ENCODE results near the gene LAMTOR4. TPM values are rescaled to one million over a fixed set of nuclear protein-coding genes. Genes with fewer than 3 reads are reported as not detected.

The LAMTOR4 gene
- total RNA-seq (2013; cell fraction: nucleolus; rRNA removed) = 27.5 and 33.2 TPM in 2 replicates
- total RNA-seq (2014; rRNA removed) (184 and 186 TPM in 2 replicates), total RNA-seq (2014; rRNA removed; fragmentation: Illumina TruSeq; extraction: Trizol) (106 and 111 TPM in 2 replicates), total RNA-seq (2021) (165 and 171 TPM in 2 replicates), polyA plus RNA-seq (2011; rRNA removed) (104 and 204 TPM in 2 replicates), polyA plus RNA-seq (2014; fragmentation: Illumina TruSeq; extraction: Trizol) (24.1 and 73.4 TPM in 2 replicates), polyA plus RNA-seq (2014; fragmentation: Nextera tagmentation; extraction: Ambion mirVana) (100 to 1,000 TPM; 188 to 262 TPM), polyA plus RNA-seq (2014; rRNA removed) (211 and 230 TPM in 2 replicates), polyA plus RNA-seq (2016; fragmentation: Nextera tagmentation; extraction: Ambion mirVana) (100 to 1,000 TPM; 279 to 297 TPM), polyA minus RNA-seq (2011; rRNA and poly(A)+ RNA removed) (43.2 and 77.1 TPM in 2 replicates), Bru-seq, nascent RNA (percentile 83 among the genes with signal in this experiment), BruChase-seq, experiment 1, labeled RNA remaining after a 6-hour chase (percentile 85 among the genes with signal in this experiment), BruChase-seq, experiment 2, labeled RNA remaining after a 2-hour chase (percentile 81 among the genes with signal in this experiment)
- polyA plus RNA-seq (2011; ENCODE audit: low read depth) = 187 TPM
- 525 and 552 TPM in 2 replicates for polyA plus RNA-seq (2011; cell fraction: cytosol; rRNA removed)
- 272 and 278 TPM in 2 replicates for polyA plus RNA-seq (2011; cell fraction: nucleus; rRNA removed)
- polyA plus RNA-seq (2012) = 162 and 169 TPM in 2 replicates
- 26.6 and 26.8 TPM in 2 replicates for polyA minus RNA-seq (2011; cell fraction: cytosol; rRNA and poly(A)+ RNA removed)
- polyA minus RNA-seq (2011; cell fraction: nucleus; rRNA and poly(A)+ RNA removed) = 18.1 and 32.1 TPM in 2 replicates
- long read RNA-seq, experiment 1, transcript LAMTOR4-201 (4 exons, 605 nt) = major isoform, 45 of 84 reads
- long read RNA-seq, experiment 1, transcript LAMTOR4-204 (3 exons, 371 nt) = minor isoform, 13 of 84 reads
- long read RNA-seq, experiment 1, transcript LAMTOR4-205 (4 exons, 621 nt) = minor isoform, 7 of 84 reads
- long read RNA-seq, experiment 1, partial matches to known transcripts = 1 of 84 reads
- long read RNA-seq, experiment 1, other reads (novel, unspliced or antisense) = 10 of 84 reads
- long read RNA-seq, experiment 2, transcript LAMTOR4-204 (3 exons, 371 nt) = minor isoform, 22 of 194 reads
- long read RNA-seq, experiment 2, transcript LAMTOR4-205 (4 exons, 621 nt) = minor isoform, 18 of 194 reads
- long read RNA-seq, experiment 2, transcript LAMTOR4-201 (4 exons, 605 nt) = major isoform, 134 of 194 reads
- long read RNA-seq, experiment 2, partial matches to known transcripts = 2 of 194 reads
- long read RNA-seq, experiment 2, other reads (novel, unspliced or antisense) = 12 of 194 reads

- no peaks in the 10 kb centered on the region for H3K27me3 ChIP-seq (replicated peaks in 1 of 2; ENCODE audit: control insufficient read depth in 2 of 2, insufficient read depth in 2 of 2, low read length in 1 of 2)
- H3K4me1 ChIP-seq (ENCODE audit: control insufficient read depth, insufficient read depth, low read length) = peaks cover 5% of the 10 kb centered on the region; the same call in 1 of the 2 replicates
- no peaks in the 10 kb centered on the region for H4K20me1 ChIP-seq (ENCODE audit: control insufficient read depth, insufficient read depth)
- H3K4me3 ChIP-seq = peak within 1 kb of the TSS; percentile 99
- ChIA-PET SMC1A (ENCODE audit: uncharacterized antibody, unreplicated experiment) (interaction anchor here (0.8 to 2.3 kb wide), 17 partner anchors 12 to 259 kb away, joined by 3 to 12 read pairs (median 3); partner anchors contain the start of genes GPC2 and STAG3), RAD21 (ENCODE audit: unreplicated experiment) (interaction anchor here (0.6 to 2.4 kb wide), 21 partner anchors 9 to 280 kb away, joined by 3 to 17 read pairs (median 4); partner anchors contain the start of genes GAL3ST4, GPC2, PVRIG and ZCWPW1), CTCF (interaction anchor here (0.6 to 5.7 kb wide), 14 partner anchors 8 to 544 kb away, joined by 3 to 43 read pairs (median 4); no protein-coding TSS in a partner anchor), POLR2A (interaction anchor here (0.6 to 2.6 kb wide), 20 partner anchors 9 to 682 kb away, joined by 3 to 28 read pairs (median 4); partner anchors contain the start of genes AP4M1, GAL3ST4, GPC2 and MCM7)
- H3K79me2 ChIP-seq (ENCODE audit: control insufficient read depth, insufficient read depth, low read length) = peaks cover 22% of the 10 kb centered on the region
- 2% methylated on average over 43 of the region's 46 CpGs for WGBS (ENCODE audit: insufficient coverage, insufficient replicate concordance, low lambda C conversion rate, missing lambda C conversion rate)
- intact Hi-C loops (cut with micrococcal nuclease; ENCODE audit: unreplicated experiment) = loop anchor here (1.0 to 5.0 kb wide), 3 partner anchors 48 to 69 kb away; partner anchors contain the start of genes AP4M1, MCM7 and PVRIG
- peak; percentile 100 for DNase-seq (ENCODE audit: low read depth, low spot score)
- in situ Hi-C loops (cut with MboI) = no loop called here
- peak within 1 kb of the TSS; percentile 92 for H3K9ac ChIP-seq (ENCODE audit: control insufficient read depth, insufficient read depth, low read length)
- no peaks in the 10 kb centered on the region for H3K9me3 ChIP-seq (replicated peaks; ENCODE audit: control insufficient read depth, insufficient read depth, low read length)
- H2AFZ ChIP-seq (ENCODE audit: control insufficient read depth, low read depth, low read length) = peak within 1 kb of the TSS; percentile 81
- H3K27ac ChIP-seq (ENCODE audit: control insufficient read depth, insufficient read depth) = peak within 1 kb of the TSS; percentile 86
- BruUV-seq (replicated peaks) = no TSS peak
- peaks cover 0 to under 1% of the 10 kb centered on the region in 2 experiments for H3K36me3 ChIP-seq (ENCODE audit: control insufficient read depth in 2 of 2, insufficient read depth in 2 of 2, low read length in 1 of 2)
- peak; percentile 99 for FAIRE-seq
- H3K4me2 ChIP-seq (ENCODE audit: control insufficient read depth, insufficient read depth) = peak within 1 kb of the TSS; percentile 88
- peak; percentile 99 for ATAC-seq
- TF ChIP-seq NR2F1 (conservative IDR thresholded peaks at IDR 0.05) = no peak
- peak; percentile 62; the same call in 1 of the 2 replicates for TF ChIP-seq ELK1 (IDR thresholded peaks at IDR 0.05; ENCODE audit: low read depth, low read length)
- no peak for TF ChIP-seq KAT2A (conservative IDR thresholded peaks at IDR 0.05; ENCODE audit: control insufficient read depth, low read depth, low read length)
- no peak for TF ChIP-seq HDAC6 (IDR thresholded peaks at IDR 0.05; ENCODE audit: unreplicated experiment)
- peak; percentile 94 for TF ChIP-seq USF1 (IDR thresholded peaks at IDR 0.05; ENCODE audit: borderline replicate concordance, extremely low read length, insufficient read depth, low read depth, low read length)
- no peak for TF ChIP-seq HDAC2 (IDR thresholded peaks at IDR 0.05)
- no peak for TF ChIP-seq BMI1 (IDR thresholded peaks at IDR 0.05; ENCODE audit: borderline replicate concordance)
- peak; percentile 10 for TF ChIP-seq SIX5 (IDR thresholded peaks at IDR 0.05; ENCODE audit: low read depth, low read length, severe bottlenecking)
- TF ChIP-seq CTCF (IDR thresholded peaks at IDR 0.05 in 2 of 3, conservative IDR thresholded peaks at IDR 0.05 in 1 of 3; ENCODE audit: control insufficient read depth in 2 of 3, extremely low read depth in 1 of 3, insufficient read depth in 1 of 3, low read depth in 3 of 3, low read length in 3 of 3) = 0 out of 6 replicates have a peak, but pooled peaks of 1 of the 3 experiments have one; percentile 13
- 0 out of 2 replicates have a peak, but pooled peaks have one; percentile 12 for TF ChIP-seq E2F4 (IDR thresholded peaks at IDR 0.05; ENCODE audit: low read depth, low read length)
Observed at GRCh38 chr7:100148559-100149328, at the start of gene LAMTOR4. TSS of gene LAMTOR4 (plus strand) at chr7:100148918. CDS start at chr7:100148973, 55 bp downstream.

Data from GM12878 (cell line).